Measurements from ENCODE around the gene P4HTM.

GRCh38 chr3:49032646-49033304, 42.7 kb downstream of the P4HTM start:
- TF ChIP-seq ZBTB1 (tag by site-specific recombination; IDR thresholded peaks at IDR 0.05) (no peak), YY1 (tag by site-specific recombination; IDR thresholded peaks at IDR 0.05) (no peak), CTCF (tag by site-specific recombination; IDR thresholded peaks at IDR 0.05) (no peak), ZNF274 (IDR thresholded peaks at IDR 0.05; ENCODE audit: low read length) (no peak), ZNF274 (tag by site-specific recombination; IDR thresholded peaks at IDR 0.05; ENCODE audit: borderline replicate concordance) (no peak), OVOL3 (tag by site-specific recombination; IDR thresholded peaks at IDR 0.05) (no peak), ZNF266 (tag by site-specific recombination; IDR thresholded peaks at IDR 0.05; ENCODE audit: low read depth) (no peak), ZNF585B (tag by site-specific recombination; IDR thresholded peaks at IDR 0.05) (no peak), TCF7L2 (IDR thresholded peaks at IDR 0.05; ENCODE audit: borderline replicate concordance, low read depth, low read length) (no peak), ZNF624 (tag by site-specific recombination; IDR thresholded peaks at IDR 0.05) (no peak)

Measured in HEK293 (cell line).